Measurements from ENCODE around the gene DPP6.

Gene DPP6

GRCh38 chr7:154859747-154860620 lies 807.8 kb downstream of the DPP6 start:
- no peak for DNase-seq (ENCODE audit: low spot score)

DNA sequence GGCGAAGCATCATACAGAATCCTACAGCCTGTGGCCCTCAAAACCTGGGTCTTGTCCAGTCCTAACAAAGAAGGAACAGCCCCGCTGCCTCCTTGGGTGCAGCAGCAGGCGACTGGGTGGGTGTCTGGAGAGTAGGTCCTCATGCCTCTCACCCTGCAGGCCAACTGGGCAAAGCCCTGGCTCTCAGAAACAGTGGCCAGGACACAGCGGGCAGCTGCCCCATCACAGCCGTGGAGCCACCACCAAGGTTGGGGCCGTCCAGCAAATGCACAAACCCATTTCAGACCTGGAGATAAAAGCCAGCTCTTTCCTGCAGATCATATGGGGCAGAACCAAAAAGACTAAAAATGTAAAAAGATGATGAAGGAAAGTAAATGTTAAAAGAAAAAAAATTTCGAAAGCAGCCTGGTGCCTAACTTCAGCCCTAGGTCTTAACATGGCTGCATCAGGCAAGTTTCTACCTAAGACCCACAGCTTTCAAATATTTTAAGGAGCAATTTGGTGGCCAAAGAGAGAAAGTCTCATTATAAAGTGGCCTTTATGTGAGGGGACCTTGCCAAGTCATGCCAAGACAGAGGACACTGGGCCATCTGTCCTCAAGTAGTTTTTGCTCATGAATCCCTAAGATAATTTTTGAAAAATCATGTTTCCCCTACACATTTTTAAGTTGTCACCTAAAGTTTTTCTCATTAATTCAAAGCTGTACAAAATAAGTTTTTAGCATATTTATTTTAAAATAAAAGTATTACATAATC lies 808.6 kb downstream of the DPP6 start:
- DNase-seq (ENCODE audit: low spot score) = no peak

DNA sequence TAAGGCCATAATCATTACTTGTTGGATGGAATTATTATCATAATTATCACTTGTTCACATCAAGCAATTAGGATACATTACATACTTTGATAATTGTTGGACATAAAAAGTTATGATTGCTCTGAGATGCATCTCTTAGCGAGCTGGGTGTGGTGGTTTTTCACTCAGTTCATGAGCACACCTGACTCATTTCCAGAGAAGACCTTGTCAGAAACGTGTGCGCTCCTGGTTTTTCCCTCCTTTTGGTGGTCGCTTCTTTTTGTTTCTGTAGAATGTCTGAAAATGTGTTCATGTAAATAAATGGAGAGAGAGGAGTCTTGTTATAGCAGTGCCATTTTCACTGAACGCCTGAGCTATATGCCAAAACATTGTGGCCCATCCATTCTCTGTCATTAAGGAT lies 809.4 kb downstream of the DPP6 start:
- DNase-seq (ENCODE audit: low spot score) = no peak

GRCh38 chr7:154862153-154862791 lies 810.1 kb downstream of the DPP6 start:
- DNase-seq (ENCODE audit: low spot score) = peak; percentile 3

GRCh38 chr7:154863766-154864522 lies 811.7 kb downstream of the DPP6 start:
- no peak for DNase-seq (ENCODE audit: low spot score)

- DNase-seq (ENCODE audit: low spot score) = peak; percentile 22
These were observed 812.3 kb downstream of the DPP6 start for GRCh38 chr7:154864523-154864891.

GRCh38 chr7:154865984-154866685 lies 813.9 kb downstream of the DPP6 start:
- DNase-seq (ENCODE audit: low spot score) = no peak

GRCh38 chr7:154867068-154867467 lies 814.9 kb downstream of the DPP6 start:
- DNase-seq (ENCODE audit: low spot score) = no peak

- DNase-seq (ENCODE audit: low spot score) = no peak
These were observed 816.7 kb downstream of the DPP6 start for GRCh38 chr7:154868921-154869320.

DNA sequence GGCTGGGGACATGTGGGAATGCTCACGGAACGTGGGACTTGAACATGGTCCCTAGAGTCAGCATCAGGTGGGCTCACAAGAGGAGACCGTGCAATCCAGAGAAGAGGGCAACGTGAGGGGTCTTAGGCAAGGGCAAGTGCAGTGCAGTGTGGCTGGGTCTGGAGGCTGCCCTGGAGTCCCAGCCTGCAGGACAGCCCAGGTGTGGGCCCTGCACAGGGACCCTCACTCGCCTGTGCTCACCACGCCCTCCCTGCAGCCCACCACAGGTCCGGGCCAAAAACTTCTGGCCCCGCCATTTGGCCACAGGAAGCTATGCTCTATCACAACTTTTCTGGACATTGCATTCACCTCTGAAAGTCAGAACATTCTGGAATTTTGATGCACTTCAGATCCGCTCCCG lies 817.2 kb downstream of the DPP6 start:
- DNase-seq (ENCODE audit: low spot score) = no peak

GRCh38 chr7:154871507-154871906 lies 819.3 kb downstream of the DPP6 start:
- DNase-seq (ENCODE audit: low spot score) = no peak

DNA sequence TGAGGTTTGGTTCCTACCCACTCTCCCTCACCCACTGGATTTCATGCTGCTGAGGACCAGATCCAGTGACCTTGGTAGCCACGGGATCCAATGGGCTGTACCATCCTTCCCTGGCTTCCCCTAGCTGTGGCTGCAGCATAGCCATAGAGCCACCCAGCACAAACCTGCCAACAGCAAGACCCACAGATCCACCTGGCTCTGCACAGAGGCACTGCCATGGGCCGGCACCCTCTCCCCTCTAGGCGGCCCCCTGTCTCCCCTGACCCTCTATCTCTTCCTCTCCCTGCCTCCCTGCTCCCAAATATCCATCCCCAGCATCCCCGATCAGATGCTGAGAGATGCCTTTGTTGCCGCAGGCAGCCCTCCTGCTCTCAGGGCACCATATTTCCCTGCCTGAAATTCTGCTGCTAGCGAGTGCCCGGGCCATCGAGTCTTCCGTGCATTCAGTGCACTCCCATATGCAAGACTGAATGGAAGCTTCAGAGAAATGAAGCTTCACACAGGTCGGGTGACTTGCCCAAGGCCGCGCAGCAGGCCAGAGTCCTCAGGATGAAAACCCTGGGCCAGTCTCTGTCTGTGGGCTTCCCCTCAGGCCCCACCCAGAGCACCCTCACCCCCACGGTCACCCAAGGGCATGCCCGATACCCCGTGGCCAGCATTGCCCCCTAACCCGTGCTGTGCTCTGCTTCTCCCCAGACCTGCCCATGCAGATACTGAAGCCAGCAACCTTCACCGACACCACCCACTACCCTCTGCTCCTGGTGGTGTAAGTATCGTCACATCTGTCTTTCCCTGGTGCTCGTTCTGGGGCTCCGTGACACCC lies 819.9 kb downstream of the DPP6 start:
- no peak for DNase-seq (ENCODE audit: low spot score)

DNA sequence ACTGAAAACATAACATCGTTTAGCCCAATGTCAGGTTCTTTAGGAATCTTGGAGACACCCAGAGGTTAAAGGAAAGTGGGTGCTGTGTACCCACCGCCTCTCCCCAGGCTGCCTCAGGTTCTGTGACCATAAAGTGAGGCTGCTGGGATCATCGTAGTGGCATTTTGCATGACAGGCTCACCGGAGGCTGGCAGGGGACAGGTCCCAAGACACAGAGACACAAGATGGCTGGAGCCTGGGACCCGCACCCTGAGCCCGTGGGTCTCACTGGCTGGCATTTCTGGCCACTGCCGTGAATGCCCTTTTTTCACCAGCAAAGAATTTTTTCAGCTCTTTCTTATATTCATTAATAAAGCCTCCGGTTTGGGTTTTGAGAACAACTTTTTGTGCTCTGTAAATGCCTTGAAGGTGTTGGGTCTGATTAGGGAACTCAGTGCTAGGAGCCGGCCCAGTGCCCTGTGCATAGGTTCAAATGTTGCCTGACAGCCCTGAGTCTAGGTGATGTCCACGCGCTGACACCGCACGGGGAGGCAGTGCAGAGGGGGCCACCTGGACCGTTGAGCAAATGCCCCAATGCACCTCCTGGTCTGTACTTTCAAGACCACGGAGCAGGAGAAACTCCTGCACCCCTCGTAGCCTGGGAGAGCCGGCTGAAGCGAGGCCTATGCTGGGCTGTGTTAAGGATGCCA lies 820.8 kb downstream of the DPP6 start:
- no peak for DNase-seq (ENCODE audit: low spot score)

- DNase-seq (ENCODE audit: low spot score) = no peak
These were observed 821.4 kb downstream of the DPP6 start for GRCh38 chr7:154873500-154874121.

- no peak for DNase-seq (ENCODE audit: low spot score)
These were observed 822.4 kb downstream of the DPP6 start for GRCh38 chr7:154874409-154875113.

GRCh38 chr7:154875297-154875696 lies 823.1 kb downstream of the DPP6 start:
- DNase-seq (ENCODE audit: low spot score) = no peak

- DNase-seq (ENCODE audit: low spot score) = no peak
These were observed 824.3 kb downstream of the DPP6 start for GRCh38 chr7:154876516-154876915.

DNA sequence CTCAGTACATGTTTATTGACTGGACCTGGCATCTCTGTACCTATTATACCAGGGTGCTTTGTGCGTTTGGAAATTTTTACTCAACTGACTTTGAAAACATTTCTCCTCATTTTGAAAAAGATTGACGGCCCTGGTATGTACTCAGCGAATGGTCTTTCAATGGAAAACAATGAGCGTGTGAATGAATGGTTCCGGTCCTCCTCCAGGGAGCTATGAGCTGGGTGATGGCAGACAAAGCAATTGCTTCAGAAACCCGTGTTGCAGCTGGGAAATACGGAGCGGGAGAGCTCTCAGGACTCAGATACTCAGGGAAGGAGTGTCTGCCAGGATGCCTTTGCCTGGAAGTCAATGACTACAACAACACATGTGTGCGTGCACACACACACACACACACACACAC lies 824.8 kb downstream of the DPP6 start:
- DNase-seq (ENCODE audit: low spot score) = no peak

- no peak for DNase-seq (ENCODE audit: low spot score)
These were observed 827.4 kb downstream of the DPP6 start for GRCh38 chr7:154879629-154880028.

Measured in kidney tubule cell (primary cell).